ENCODE data around the gene JAK1.

JAK1 gene

DNA sequence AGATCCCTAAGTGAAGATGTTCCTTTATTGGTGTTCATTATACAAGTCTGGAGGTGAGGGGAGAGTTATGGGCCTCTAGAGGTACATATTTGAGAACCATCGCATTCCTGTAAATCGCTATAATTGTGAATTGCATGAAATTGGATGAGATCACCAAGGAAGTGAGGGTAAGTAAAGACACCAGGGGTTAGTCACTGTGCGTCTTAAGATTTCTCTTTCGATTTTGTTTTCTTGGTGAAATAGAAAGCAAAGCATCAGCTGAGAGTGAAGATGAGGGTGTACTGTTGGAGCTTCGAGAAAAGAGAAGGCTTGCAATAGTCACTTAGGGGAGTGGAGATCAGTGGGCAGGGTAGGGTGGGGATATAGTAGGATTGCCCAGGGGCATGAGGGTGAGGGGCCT, 139.4 kb downstream of the JAK1 start:
- CTCF ChIA-PET: no interaction called here
- TF ChIP-seq ZNF174 (tag by site-specific recombination; IDR thresholded peaks at IDR 0.05): no peak
- no peak for TF ChIP-seq ZNF654 (tag by site-specific recombination; IDR thresholded peaks at IDR 0.05; ENCODE audit: low read depth)
- TF ChIP-seq ZNF132 (tag by site-specific recombination; IDR thresholded peaks at IDR 0.05; ENCODE audit: borderline replicate concordance): no peak
- no peak for TF ChIP-seq GLIS2 (tag by site-specific recombination; IDR thresholded peaks at IDR 0.05)
- no peak for TF ChIP-seq ZNF48 (tag by site-specific recombination; IDR thresholded peaks at IDR 0.05)
- no peak for TF ChIP-seq ZNF214 (tag by site-specific recombination; IDR thresholded peaks at IDR 0.05; ENCODE audit: borderline replicate concordance)
- no peak for TF ChIP-seq ZNF692 (tag by site-specific recombination; IDR thresholded peaks at IDR 0.05)
- no peak for TF ChIP-seq ZNF624 (tag by site-specific recombination; IDR thresholded peaks at IDR 0.05)
- no peak for TF ChIP-seq ZNF830 (tag by site-specific recombination; IDR thresholded peaks at IDR 0.05; ENCODE audit: low read depth)
- no peak for TF ChIP-seq ZNF354C (tag by site-specific recombination; IDR thresholded peaks at IDR 0.05; ENCODE audit: borderline replicate concordance, low read depth)
- TF ChIP-seq ZNF37A (tag by site-specific recombination; IDR thresholded peaks at IDR 0.05): no peak
- TF ChIP-seq ZSCAN16 (tag by site-specific recombination; IDR thresholded peaks at IDR 0.05): no peak
- no peak for TF ChIP-seq ZXDB (tag by site-specific recombination; IDR thresholded peaks at IDR 0.05)
- TF ChIP-seq ZNF664 (tag by site-specific recombination; IDR thresholded peaks at IDR 0.05): no peak
- no peak for TF ChIP-seq BCL11B (tag by site-specific recombination; IDR thresholded peaks at IDR 0.05; ENCODE audit: low read depth)
- TF ChIP-seq, protein P1, sequence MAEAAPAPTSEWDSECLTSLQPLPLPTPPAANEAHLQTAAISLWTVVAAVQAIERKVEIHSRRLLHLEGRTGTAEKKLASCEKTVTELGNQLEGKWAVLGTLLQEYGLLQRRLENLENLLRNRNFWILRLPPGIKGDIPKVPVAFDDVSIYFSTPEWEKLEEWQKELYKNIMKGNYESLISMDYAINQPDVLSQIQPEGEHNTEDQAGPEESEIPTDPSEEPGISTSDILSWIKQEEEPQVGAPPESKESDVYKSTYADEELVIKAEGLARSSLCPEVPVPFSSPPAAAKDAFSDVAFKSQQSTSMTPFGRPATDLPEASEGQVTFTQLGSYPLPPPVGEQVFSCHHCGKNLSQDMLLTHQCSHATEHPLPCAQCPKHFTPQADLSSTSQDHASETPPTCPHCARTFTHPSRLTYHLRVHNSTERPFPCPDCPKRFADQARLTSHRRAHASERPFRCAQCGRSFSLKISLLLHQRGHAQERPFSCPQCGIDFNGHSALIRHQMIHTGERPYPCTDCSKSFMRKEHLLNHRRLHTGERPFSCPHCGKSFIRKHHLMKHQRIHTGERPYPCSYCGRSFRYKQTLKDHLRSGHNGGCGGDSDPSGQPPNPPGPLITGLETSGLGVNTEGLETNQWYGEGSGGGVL (tag by site-specific recombination; IDR thresholded peaks at IDR 0.05): no peak
- TF ChIP-seq ZNF645 (tag by site-specific recombination; IDR thresholded peaks at IDR 0.05): no peak
- TF ChIP-seq KLF16 (tag by site-specific recombination; IDR thresholded peaks at IDR 0.05): no peak
- no peak for TF ChIP-seq ZNF19 (tag by site-specific recombination; IDR thresholded peaks at IDR 0.05; ENCODE audit: low read depth)
- no peak for TF ChIP-seq HIC1 (tag by site-specific recombination; IDR thresholded peaks at IDR 0.05)

More for the DNA sequence above, 139.4 kb downstream of the JAK1 start:
- no peak overlapping the region for H3K27ac ChIP-seq (ENCODE audit: extremely low read depth, low read depth, low read length)
- H3K4me1 ChIP-seq (ENCODE audit: control insufficient read depth, insufficient read depth, low read length): no peaks in the 10 kb centered on the region
- no peaks in the 10 kb centered on the region for H3K9me3 ChIP-seq (ENCODE audit: control insufficient read depth, insufficient read depth, low read depth, low read length)
- POLR2A ChIA-PET: interaction anchor here (0.6 kb wide), 1 partner anchor 47 kb away, joined by 4 read pairs; no protein-coding TSS in a partner anchor
- no peak overlapping the region for H3K4me3 ChIP-seq (ENCODE audit: low read depth, low read length)
- peaks cover 0 to 33% of the 10 kb centered on the region in 2 experiments; a peak in 1 of 3 replicates for H3K36me3 ChIP-seq (ENCODE audit: control insufficient read depth in 2 of 2, insufficient read depth in 1 of 2, low read length in 2 of 2)

Data from HEK293 (cell line).